ENCODE measurements around the gene RFPL1.

- TF ChIP-seq YY1 (IDR thresholded peaks at IDR 0.05; ENCODE audit: insufficient read depth, insufficient read length) (no peak), ZNF274 (IDR thresholded peaks at IDR 0.05; ENCODE audit: low read depth, low read length) (no peak)
Measured at GRCh38 chr22:29396126-29396525, 42.3 kb upstream of the RFPL1 start.
